ENCODE results near the gene NOXO1.
A peak's percentile ranks its signal among the peaks of the same experiment; 100 is the strongest.
"Not testable (repeated sequence)": the region's sequence is repeated elsewhere in the genome, so short reads cannot be mapped to it uniquely, and the experiment has no call there.

The NOXO1 gene

GRCh38 chr16:1959269-1960039 lies 21.8 kb downstream of the NOXO1 start, which contains the start of gene NDUFB10:
TSS of gene NDUFB10 (plus strand) at chr16:1959538. CDS start at chr16:1959625, 87 bp downstream.
- DNase-seq, result peak; percentile 65

DNA sequence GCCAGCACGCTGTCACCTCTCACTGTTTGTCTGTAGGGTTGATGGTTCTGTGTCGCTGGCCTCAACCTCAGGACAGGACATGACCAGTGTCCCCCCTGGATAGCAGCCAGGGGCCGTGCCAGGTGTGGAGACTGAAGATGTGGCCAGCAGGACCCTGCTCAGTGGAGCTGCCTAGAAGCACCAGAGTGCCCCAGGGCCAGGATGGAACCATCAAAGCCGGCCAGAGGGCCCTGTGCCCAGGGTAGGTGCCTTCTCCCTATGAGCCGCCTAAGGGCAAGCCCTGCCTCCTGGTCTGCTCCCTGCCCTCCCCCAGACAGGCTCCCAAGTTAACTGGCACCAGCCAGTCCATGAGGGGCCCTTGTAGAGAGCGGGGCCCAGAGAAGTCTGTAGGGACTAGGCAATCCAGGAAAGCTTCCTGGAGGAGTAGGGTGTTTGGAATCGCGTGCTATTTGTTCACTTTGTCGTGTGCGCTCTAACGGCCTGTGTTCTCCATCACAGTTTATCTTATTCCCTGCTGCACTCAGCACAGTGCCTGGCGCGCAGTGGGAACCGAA lies 22.5 kb downstream of the NOXO1 start:
- no peak for DNase-seq

DNA sequence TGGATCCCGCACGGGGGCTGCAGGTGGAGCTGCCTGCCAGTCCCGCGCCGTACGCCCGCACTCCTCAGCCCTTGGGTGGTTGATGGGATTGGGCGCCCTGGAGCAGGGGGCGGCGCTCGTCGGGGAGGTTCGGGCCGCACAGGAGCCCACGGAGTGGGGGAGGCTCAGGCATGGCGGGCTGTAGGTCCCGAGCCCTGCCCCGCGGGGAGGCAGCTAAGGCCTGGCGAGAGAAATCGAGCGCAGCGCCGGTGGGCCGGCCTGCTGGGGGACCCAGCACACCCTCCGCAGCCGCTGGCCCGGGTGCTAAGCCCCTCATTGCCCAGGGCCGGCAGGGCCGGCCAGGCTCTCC lies 23.2 kb downstream of the NOXO1 start:
- DNase-seq, result not testable (repeated sequence)

DNA sequence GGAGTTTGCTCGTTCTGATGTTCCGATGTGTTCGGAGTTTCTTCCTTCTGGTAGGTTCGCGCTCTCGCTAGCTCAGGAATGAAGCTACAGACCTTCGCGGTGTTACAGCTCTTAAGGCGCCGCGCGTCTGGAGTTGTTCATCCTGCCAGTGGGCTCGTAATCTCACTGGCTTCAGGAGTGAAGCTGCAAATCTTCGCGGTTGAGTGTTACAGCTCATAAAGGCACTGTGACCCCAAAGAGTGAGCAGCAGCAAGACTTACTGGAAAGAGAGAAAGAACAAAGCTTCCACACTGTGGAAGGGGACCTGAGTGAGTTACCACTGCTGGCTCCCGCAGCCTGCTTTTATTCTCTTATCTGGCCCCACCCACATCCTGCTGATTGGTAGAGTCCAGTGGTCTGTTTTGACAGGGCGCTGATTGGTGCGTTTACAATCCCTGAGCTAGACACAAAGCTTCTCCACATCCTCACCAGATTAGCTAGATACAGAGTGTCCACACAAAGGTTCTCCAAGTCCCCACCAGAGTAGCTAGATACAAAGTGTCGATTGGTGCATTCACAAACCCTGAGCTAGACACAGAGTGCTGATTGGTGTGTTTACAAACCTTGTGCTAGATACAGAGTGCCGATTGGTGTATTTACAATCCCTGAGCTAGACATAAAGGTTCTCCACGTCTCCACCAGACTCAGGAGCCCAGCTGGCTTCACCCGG lies 23.7 kb downstream of the NOXO1 start:
- not testable (repeated sequence) for DNase-seq

- no peak for DNase-seq
These were observed 27.5 kb downstream of the NOXO1 start for GRCh38 chr16:1953734-1954133.

GRCh38 chr16:1950559-1950958 lies 30.7 kb downstream of the NOXO1 start:
- DNase-seq, result no peak

DNA sequence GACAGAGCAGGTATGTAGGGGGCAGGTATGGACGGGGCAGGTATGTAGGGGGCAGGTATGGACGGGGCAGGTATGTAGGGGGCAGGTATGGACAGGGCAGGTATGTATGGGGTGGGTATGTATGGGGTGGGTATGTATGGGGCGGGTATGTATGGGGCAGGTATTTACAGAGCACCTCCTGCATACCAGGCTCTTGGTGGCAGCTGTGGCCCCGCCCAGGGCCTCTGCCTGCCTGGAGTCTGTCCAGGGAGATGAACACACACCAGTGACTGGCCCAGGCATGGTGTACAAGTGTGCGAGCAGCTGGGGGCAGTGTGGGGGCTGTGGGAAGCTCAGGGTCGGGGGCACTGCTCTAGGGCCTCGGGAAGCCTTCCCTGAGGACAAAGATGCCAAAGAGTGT lies 31.2 kb downstream of the NOXO1 start:
- no peak for DNase-seq

- DNase-seq, result no peak
These were observed 31.8 kb downstream of the NOXO1 start for GRCh38 chr16:1949507-1949906.

GRCh38 chr16:1947369-1947670 lies 33.9 kb downstream of the NOXO1 start:
- DNase-seq, result no peak

GRCh38 chr16:1946495-1947368 lies 34.5 kb downstream of the NOXO1 start:
- DNase-seq, result no peak

DNA sequence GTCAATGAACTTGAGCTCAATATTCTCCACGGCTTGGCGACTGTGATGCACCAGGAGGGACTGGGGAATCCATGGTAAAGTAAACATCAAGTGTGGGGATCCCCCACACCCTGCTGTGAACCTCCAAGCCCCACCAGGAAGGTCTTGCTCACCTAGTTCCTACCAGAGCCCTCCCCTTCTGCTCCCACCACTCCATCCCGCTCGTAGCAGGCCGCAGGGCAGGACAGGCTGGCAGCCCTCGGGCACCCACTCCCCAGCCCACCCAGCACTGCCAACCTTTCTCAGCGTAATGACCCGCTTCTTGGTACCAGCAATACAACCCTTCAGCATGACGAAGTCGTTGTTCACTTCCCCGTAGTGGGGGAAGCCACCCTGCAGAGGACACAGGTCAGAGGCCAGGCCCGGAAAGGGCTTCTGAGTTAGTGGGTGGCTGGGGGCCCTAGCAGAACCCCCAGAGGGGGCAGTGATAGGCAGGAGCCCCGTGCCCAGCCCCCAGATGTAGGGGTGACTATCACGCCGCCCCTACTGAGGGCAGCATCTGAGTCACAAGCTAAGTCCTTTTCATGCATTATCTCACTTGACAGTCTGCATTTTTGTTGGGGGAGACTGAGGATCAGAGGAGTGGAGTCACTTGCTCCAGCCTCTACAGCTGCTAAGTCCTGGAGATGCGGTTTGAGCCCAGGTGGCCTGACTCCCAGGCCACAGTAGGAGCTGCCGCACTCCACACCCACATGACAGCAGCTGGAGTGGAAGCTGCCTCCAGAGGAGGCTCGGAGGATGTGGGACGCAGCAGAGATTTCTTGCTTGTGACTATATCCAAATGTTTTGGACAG lies 35.5 kb downstream of the NOXO1 start:
- DNase-seq, result no peak

- DNase-seq, result no peak
These were observed 36.6 kb downstream of the NOXO1 start for GRCh38 chr16:1944612-1945199.

DNA sequence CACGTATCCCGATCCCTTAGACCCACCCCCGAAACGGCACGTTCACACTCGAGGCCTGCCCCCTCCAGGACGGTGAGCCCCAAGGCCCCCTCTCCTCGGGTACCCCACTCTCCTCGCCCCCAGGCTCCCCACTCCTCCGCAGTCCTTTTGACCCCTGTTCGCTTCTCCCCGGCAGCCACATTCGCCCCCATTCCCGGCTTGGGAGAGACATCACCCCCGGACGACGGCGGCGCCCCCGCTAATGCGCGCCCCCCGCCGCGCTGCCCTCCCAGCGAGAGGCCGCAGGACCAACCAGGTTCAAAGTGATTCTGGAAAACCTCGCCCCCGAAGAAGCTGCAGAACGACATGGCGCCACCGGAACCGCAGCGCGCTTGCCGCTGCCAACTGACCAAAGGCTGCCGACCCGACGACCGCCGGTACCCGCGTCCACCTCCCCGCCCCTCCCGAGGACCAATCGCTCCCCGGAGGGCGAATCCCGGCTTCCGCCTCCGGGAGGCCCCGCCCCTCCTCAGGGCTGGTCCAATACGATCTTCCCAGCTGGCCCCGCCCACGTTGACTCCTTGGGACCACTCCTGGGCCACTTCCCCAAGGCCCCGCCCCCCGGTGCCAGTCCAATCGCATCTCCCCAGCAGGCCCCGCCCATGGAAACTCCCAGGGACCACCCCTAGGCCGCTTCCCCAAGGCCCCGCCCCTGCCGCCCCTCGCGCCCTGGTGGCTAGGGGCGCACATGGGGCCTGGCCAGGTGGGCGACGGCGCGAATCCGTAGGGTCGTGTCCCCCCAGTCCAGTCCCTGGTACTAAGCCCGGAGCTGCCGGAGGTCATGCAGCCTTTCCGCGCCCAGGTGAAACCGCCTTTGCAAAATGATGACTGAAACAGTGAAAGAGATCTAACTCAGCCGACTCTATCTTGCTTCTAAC lies 38.2 kb downstream of the NOXO1 start, which contains the start of gene MSRB1:
TSS of gene MSRB1 (minus strand) at position 390 of the 917 bp plus-strand sequence. CDS start at position 347, 43 bp downstream.
- peak; percentile 99 for DNase-seq

DNA sequence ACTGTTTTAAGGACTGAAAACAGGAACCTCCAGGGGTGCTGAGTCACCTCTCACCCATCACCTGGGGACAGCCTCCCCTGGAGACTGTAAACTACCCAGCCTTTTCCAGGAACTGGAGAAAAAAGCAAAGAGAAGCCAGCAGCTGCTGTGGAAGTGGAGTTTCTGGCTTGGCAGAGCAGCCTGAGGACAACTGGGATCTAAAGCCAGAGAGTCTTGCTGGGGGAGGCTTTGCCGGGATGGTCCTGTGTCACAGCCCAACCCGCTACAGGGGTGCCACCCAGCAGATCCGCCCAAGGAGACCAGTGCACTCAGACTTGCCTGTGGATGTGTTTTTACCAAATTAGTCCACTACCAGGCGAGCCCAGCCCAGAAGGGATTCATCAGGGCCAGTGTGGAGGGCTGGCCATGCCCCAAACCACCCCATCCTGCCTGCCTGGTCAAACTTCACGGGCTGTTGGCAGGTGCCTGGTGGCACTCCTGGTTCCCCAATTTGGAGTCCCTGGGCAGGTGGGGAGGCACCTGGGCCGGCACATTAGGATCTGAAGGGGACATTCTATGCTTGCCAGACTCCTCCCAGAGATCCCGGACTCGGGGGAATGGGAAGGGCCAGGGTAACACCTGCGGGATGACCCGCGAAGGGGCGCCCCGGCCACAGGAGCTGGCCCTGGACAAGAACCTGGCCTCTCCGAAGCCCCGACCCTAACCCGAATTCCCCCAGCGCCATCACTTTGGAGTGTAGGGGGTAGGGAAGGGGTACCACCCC lies 39.0 kb downstream of the NOXO1 start:
- DNase-seq, result no peak

DNA sequence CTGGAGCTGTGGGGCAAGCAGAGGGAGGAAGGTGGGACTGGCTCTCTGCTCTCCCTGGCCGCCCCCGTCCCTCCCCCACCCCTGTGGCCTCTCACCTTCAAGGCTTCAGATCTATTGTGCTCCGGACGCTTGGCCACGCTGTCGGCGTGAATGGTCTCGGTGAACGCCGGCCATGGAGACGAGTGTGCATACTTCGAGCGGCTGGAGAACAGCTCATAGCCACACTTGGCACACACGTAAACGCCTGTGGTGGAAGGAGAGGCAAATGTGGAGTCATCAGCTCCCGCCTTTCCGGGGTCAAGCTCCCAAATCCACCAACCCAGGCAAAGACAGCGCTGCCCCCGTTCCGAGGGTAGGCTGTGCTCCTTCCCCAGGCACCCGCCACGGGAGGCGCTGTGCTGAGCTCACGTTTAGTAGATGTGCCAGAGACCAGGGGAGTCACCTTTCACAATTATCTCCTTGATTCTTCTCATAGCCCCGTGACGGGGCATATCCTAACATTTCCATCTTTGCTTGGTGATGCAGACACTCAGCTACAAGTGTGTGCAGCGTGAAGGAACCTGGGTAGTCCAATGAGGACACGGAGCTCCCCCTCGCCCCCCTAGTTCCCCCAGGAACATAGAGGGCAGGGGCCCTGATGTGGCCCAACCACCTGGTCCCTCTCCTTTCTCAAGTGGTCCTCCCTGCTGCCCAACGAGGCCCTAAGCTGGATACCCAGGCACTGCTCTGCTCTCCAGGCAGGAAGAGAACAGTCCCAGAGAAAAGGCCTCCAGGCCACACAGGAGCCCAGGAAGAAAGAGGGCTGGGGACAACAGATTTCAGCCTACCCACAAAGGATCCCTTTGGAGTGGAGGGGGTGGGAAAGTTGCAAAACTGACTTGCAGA lies 39.9 kb downstream of the NOXO1 start:
- no peak for DNase-seq

DNA sequence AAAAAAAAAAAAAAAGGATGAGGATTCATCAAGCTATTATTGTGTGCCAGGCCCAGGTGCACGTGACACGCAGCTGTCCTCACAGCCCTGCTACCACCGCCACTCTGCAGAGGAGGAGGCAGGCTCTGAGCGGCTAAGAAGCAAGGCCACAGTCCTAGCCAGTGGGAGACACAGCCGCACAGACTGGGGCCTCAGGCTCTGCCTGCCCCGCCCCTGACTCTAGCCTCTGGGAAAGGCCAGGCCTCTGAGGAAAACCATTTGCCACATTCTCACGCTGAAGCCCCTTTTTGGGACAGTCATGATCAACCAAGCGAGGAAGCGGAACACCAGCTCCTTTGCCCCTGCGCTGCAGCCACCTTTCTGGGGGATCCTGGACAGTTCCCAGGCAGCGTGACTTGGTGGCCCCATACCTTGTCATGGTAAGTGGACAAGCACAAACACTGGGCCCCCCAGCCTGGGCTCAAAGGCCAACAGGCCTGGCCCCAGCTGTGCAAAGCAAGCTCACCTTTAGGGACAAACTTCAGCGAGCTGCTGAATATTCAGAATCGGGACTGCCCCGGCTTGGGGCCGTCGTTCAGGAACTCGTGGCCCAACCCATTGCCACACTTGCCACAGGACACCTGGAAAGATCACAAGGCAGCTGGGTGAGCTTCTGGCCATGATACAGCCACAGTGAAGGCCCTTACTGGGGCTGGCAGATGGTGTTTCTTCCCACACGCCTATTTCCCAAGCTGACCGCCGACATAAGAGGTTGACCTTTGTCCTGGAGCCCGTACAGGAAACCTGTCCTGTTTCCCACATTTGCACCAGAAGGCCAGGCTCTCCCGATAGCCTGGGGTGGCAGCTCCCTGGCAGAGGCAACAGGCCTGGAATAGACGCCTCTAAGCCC lies 40.8 kb downstream of the NOXO1 start:
- DNase-seq, result no peak

- DNase-seq, result not testable (repeated sequence)
These were observed 41.4 kb downstream of the NOXO1 start for GRCh38 chr16:1939833-1940232.

DNA sequence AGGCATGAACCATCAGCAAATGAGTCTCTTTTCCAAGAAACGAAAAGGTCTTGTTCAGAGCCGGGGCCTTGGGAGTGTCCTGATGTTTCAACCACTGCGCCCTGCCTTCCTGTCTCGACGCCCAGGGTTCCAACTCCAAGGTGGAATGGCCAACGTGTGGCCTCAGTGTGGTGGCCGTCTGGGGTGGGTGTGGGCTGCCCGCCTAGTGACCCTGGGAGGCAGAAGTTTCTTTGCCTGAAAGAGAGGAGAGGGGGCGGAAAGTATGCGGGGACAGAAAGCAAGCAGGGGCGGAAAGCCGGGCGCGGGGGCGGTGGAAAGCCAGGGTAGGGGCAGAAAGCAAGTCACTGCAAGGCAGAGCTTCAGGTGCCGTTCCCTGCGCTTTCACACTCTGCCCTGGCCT lies 42.4 kb downstream of the NOXO1 start:
- no peak for DNase-seq

Measured in NCI-H2227 treated with DMSO at 0.1 percent for 48 hours (cell line).